Measurements from ENCODE around the gene GRB10. TPM values are rescaled to one million over a fixed set of nuclear protein-coding genes. Genes with fewer than 3 reads are reported as not detected.

Gene GRB10
- total RNA-seq, 2 experiments from 2014 or later, result 5.9 to 8.4 TPM

GRCh38 chr7:50709151-50709550 is 73.5 kb downstream of the GRB10 start:
- TF ChIP-seq, protein P1, sequence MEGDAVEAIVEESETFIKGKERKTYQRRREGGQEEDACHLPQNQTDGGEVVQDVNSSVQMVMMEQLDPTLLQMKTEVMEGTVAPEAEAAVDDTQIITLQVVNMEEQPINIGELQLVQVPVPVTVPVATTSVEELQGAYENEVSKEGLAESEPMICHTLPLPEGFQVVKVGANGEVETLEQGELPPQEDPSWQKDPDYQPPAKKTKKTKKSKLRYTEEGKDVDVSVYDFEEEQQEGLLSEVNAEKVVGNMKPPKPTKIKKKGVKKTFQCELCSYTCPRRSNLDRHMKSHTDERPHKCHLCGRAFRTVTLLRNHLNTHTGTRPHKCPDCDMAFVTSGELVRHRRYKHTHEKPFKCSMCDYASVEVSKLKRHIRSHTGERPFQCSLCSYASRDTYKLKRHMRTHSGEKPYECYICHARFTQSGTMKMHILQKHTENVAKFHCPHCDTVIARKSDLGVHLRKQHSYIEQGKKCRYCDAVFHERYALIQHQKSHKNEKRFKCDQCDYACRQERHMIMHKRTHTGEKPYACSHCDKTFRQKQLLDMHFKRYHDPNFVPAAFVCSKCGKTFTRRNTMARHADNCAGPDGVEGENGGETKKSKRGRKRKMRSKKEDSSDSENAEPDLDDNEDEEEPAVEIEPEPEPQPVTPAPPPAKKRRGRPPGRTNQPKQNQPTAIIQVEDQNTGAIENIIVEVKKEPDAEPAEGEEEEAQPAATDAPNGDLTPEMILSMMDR (IDR thresholded peaks at IDR 0.05), result no peak
- no peaks in the 10 kb centered on the region for H3K36me3 ChIP-seq (ENCODE audit: insufficient read depth, low read length)
- no peak overlapping the region for H3K27ac ChIP-seq (ENCODE audit: low read depth in 1 of 2, low read length in 2 of 2)
- H3K4me1 ChIP-seq (ENCODE audit: insufficient read depth, low read length), result no peaks in the 10 kb centered on the region
- DNase-seq (no peak), ATAC-seq (ENCODE audit: poor library complexity) (no peak)
- H3K9me3 ChIP-seq (ENCODE audit: control insufficient read depth in 1 of 2, insufficient read depth in 1 of 2, low read length in 2 of 2), result no peaks in the 10 kb centered on the region
- Mint-ChIP-seq H3K27me3 (peaks cover 5% of the 10 kb centered on the region), H3K4me3 (no peak overlapping the region), H3K27ac (no peak overlapping the region), H3K9me3 (no peaks in the 10 kb centered on the region), H3K36me3 (ENCODE audit: low read depth) (no peaks in the 10 kb centered on the region), H3K4me1 (ENCODE audit: low read depth) (no peaks in the 10 kb centered on the region)
- no peaks in the 10 kb centered on the region for H3K27me3 ChIP-seq (ENCODE audit: control insufficient read depth in 1 of 2, insufficient read depth in 2 of 2, low read length in 2 of 2)
- H3K4me3 ChIP-seq (ENCODE audit: low read length), result no peak overlapping the region
- ChIA-PET CTCF (no interaction called here), POLR2A (no interaction called here)
- intact Hi-C loops (cut with DNase I, micrococcal nuclease), result loop anchor here in 1 of 2 experiments (5.0 kb wide), 1 partner anchor 83 kb away; no protein-coding TSS in a partner anchor

DNA sequence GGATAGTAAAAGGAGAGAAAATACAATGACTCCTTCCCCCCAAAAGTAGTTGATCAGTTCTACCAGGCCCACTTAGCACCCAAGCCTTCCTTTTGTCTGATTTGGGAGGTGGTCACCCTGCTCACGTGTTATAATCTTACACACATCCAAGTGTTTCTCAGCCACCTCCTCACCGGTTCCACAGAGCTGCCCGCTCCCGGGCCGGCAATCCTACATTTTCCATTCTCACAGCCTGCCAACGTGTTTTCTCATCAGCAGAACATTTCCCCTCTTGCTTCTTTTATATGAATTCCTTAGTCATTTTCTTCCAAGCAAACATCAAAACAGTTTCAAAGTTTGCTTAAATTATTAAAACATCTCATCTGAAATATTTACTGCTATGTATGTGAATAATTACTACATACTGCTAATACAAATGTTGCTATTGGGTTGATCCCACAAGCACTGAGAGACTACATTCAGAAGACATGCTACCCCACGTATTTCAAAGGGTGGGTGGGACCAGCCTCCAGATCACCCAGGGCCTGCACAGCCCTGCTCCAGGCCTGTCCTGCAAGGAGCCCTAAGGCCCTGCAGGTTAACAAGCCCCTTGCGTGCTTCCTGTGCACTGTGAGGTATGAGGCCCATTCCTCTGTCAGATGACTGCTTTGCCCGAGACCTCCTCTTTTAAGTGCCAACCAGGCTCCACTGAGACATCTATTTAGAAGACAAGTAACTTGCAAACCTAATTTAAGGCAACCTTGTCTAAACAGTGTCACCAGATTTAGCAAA is 75.3 kb downstream of the GRB10 start:
- Histone ChIP-seq H3K36me3 (ENCODE audit: insufficient read depth, low read length) (no peaks in the 10 kb centered on the region), H3K27me3 (ENCODE audit: control insufficient read depth in 1 of 2, insufficient read depth in 2 of 2, low read length in 2 of 2) (no peaks in the 10 kb centered on the region), H3K27ac (ENCODE audit: low read depth in 1 of 2, low read length in 2 of 2) (no peak overlapping the region), H3K4me1 (ENCODE audit: insufficient read depth, low read length) (no peaks in the 10 kb centered on the region), H3K4me3 (ENCODE audit: low read length) (no peak overlapping the region), H3K9me3 (ENCODE audit: control insufficient read depth in 1 of 2, insufficient read depth in 1 of 2, low read length in 2 of 2) (no peaks in the 10 kb centered on the region)
- peaks cover 5% of the 10 kb centered on the region for H3K27me3 Mint-ChIP-seq
- POLR2A ChIA-PET, result no interaction called here
- intact Hi-C loops (cut with DNase I, micrococcal nuclease), result loop anchor here in 1 of 2 experiments (5.0 kb wide), 1 partner anchor 85 kb away; no protein-coding TSS in a partner anchor
- H3K36me3 Mint-ChIP-seq (ENCODE audit: low read depth), result no peaks in the 10 kb centered on the region
- ATAC-seq (ENCODE audit: poor library complexity), result no peak
- no peaks in the 10 kb centered on the region for H3K4me1 Mint-ChIP-seq (ENCODE audit: low read depth)
- CTCF ChIA-PET, result no interaction called here
- H3K4me3 Mint-ChIP-seq, result no peak overlapping the region
- no peaks in the 10 kb centered on the region for H3K9me3 Mint-ChIP-seq
- DNase-seq, result no peak
- no peak overlapping the region for H3K27ac Mint-ChIP-seq
- TF ChIP-seq, protein P1 (IDR thresholded peaks at IDR 0.05), result no peak

DNA sequence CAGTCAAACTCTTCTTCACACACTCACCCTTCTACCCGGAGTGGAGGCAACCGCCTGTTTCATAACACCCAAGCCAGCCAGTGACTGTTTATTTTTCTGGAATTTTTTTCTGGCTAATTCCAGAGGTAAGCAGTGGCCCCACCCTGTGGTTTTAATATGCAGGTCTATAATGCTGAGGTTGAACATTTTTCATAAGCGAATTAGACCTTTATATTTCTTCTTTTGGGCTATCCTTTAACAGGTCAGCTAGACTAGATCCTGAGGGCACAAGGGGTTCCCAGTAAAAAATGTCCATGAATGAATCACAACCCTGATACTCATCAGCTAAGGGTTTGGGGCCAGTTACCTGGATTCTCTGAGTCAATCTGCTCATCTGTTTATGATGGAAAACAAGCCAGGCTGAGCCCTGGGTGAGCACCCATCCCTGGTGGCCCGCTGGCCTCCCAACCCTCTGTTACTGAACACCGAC is 76.2 kb downstream of the GRB10 start:
- H3K9me3 ChIP-seq (ENCODE audit: control insufficient read depth in 1 of 2, insufficient read depth in 1 of 2, low read length in 2 of 2), result no peaks in the 10 kb centered on the region
- TF ChIP-seq, protein P1 (IDR thresholded peaks at IDR 0.05), result no peak
- ChIA-PET POLR2A (no interaction called here), CTCF (no interaction called here)
- Mint-ChIP-seq H3K36me3 (ENCODE audit: low read depth) (no peaks in the 10 kb centered on the region), H3K4me3 (no peak overlapping the region), H3K4me1 (ENCODE audit: low read depth) (no peaks in the 10 kb centered on the region), H3K27me3 (peaks cover 5% of the 10 kb centered on the region), H3K27ac (no peak overlapping the region), H3K9me3 (no peaks in the 10 kb centered on the region)
- no peaks in the 10 kb centered on the region for H3K4me1 ChIP-seq (ENCODE audit: insufficient read depth, low read length)
- intact Hi-C loops (cut with DNase I, micrococcal nuclease), result loop anchor here in 1 of 2 experiments (5.0 kb wide), 1 partner anchor 86 kb away; no protein-coding TSS in a partner anchor
- H3K27ac ChIP-seq (ENCODE audit: low read depth in 1 of 2, low read length in 2 of 2), result no peak overlapping the region
- H3K4me3 ChIP-seq (ENCODE audit: low read length), result no peak overlapping the region
- ATAC-seq (ENCODE audit: poor library complexity) (no peak), DNase-seq (no peak)
- no peaks in the 10 kb centered on the region for H3K27me3 ChIP-seq (ENCODE audit: control insufficient read depth in 1 of 2, insufficient read depth in 2 of 2, low read length in 2 of 2)
- no peaks in the 10 kb centered on the region for H3K36me3 ChIP-seq (ENCODE audit: insufficient read depth, low read length)
